HG03175 (cell line): ENCODE results near the gene SGTB.
"Not testable (repeated sequence)": the region's sequence is repeated elsewhere in the genome, so short reads cannot be mapped to it uniquely, and the experiment has no call there.

Experiments
- ATAC-seq: cut with Tn5 transposase; IDR thresholded peaks from one replicate; pipeline ENCODE4 v1.9.1; 2021; ENCODE audit warnings: mild to moderate bottlenecking, moderate library complexity; ENCODE audit not compliant: unreplicated experiment

Gene SGTB

DNA sequence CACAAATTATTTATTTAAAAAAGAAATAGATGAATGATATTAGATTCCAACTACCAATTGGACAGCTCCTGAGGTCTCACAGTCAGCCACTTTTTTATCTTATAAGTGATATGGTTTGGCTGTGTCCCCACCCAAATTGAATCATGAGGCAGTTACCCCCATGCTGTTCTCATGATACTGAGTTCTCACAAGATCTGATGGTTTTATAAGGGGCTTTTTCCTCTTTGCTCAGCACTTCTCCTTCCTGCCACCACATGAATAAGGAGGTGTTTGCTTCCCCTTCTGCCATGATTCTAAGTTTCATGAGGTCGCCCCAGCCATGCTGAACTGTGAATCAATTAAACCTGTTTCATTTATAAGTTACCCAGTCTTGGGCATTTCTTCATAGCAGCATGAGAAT lies 13.0 kb upstream of the SGTB start:
- ATAC-seq: no peak

DNA sequence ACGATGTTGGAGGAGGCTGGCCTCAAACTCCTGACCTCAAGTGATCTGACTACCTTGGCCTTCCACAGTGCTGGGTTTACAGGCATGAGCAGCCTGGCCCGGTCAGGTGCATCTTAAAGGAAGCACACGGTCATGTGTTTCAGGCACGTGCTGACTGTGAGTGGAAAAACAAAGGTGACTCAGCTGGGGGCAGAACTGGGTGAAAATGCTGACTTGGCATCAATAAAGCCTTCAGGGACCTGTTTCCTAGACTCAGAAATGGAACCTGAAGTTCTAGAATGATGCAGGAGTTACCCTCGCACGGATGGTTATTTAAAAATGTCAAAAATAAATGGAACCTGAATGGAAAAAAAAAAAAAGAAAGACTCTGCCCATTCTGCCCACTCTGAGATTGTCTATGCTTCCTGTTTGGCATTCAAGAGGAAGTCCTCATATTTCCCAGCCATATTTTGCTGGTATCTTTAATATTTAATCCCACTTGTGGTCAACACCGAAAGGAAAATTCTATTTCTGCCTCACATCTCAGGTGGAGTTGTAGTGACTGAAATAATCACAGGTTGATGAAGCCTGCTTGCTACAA lies 12.4 kb upstream of the SGTB start:
- not testable (repeated sequence) for ATAC-seq

DNA sequence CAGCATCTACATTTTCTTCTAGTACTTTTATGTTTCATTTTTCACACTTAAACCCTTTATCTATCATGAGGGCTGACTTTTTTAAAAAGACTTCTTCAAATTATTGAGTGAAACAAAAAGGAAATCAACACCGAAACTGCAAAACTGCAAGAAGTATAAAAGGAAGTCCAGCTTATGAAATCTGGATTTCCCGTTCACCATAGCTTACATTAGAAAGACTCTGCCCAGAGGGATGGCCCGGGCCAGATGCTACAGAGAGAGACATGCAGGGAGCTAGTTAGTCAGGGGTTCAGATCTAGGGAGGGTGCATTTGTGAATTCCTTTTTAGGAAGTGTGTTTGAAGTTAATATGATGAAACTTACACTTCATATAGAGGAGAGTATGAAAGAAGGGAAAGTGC lies 10.1 kb upstream of the SGTB start:
- ATAC-seq: not testable (repeated sequence)

DNA sequence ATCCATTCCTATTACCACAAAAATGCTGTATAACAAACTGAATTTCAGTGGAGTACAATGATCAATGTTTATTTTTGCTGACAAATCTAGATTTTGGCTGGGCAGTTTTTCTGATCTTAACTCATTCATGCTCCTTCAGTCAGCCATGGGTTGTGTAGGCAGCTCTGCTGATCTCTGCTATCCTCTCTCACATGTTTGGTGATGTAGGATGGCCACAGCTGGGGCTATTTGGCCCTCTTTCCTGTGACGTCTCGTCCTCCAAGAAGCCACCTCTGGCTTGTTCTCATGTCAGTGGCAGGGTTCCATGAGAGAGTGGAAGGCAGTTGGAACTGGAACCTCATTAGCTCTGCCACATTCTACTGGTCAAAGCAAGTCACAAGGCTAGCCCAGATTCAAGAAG lies 9.0 kb upstream of the SGTB start:
- ATAC-seq: no peak

DNA sequence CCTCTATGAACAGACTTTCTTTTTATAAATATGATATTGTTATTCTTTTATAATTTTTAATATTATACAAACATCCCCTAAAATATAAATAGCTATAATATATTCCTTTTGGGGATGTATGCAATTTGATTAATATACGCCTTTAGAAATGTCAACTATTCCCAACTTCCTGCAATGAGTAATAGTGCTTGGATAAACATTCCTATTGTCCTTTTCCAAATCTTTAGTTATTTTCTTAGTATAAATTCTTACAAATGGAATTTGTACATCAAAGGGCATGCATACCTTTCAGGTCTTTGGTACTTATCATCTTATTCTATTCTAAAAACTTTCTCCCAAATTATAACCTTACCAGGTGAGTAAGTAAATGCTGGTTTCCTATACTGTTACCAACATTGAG lies 6.3 kb upstream of the SGTB start:
- no peak for ATAC-seq

DNA sequence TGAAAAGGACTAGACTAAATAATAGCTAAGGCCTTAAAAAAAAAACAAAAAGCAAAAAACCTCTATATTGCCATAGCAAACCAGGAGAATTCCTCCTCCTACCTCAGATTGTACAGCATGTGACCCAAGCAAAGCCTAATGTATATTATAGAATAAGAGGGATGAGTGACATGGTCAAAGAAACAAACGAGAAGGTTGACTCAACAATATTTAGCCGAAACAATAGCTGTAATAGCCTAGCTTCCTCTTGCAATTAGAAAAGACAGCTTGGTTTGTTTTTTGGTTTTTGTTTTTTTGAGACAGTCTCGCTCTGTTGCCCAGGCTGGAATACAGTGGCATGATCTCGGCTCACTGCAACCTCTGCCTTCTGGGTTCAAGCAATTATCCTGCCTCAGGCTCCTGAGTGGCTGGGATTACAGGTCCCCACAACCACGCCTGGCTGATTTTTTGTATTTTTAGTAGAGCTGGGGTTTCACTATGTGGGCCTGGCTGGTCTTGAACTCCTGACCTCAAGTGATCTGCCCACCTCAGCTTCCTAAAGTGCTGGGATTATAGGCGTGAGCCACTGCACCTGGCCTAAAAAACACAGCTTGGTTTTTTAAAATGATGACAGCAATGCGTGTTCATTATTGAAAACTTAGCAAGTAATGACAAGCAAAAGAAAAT lies 5.7 kb upstream of the SGTB start:
- ATAC-seq: no peak

DNA sequence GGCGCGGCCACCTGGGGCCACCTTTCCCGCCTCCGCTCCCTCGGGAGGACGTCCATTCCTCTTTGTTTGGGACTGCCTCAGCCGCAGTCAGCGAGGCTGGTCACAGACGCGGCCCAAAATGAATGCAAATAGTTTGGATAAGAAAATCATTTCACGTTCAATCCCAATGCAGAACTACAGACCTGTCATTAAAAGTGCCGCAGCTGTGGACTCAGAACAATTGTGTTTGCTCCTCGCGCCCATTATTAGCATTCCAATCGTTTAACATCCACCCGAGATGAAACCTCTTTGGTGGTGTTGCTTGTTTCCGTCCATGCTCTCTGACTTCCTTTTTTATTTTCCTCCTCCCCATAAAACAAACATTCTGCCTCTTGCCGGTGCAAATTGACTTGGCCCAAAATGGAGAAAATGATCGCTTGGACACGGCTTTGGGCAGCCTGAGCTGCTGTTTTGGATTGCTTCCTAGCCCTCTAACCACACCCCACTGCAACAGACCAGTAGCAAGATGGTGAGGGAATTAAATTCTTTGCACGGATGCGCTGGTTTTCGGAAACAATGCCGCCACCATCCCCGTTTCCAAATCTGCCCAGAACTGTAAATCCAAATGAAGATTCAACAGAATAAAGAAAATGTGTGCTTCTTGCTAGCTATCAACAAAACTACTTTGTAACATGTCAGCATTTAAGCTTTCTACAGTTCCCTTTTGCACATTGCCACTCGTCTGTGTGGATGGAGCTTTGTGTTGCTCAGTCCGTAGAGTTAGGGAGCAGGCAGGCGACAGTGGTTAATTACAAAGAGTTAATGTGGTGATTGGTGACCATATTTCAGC lies 880 bp upstream of the SGTB start:
- no peak for ATAC-seq

DNA sequence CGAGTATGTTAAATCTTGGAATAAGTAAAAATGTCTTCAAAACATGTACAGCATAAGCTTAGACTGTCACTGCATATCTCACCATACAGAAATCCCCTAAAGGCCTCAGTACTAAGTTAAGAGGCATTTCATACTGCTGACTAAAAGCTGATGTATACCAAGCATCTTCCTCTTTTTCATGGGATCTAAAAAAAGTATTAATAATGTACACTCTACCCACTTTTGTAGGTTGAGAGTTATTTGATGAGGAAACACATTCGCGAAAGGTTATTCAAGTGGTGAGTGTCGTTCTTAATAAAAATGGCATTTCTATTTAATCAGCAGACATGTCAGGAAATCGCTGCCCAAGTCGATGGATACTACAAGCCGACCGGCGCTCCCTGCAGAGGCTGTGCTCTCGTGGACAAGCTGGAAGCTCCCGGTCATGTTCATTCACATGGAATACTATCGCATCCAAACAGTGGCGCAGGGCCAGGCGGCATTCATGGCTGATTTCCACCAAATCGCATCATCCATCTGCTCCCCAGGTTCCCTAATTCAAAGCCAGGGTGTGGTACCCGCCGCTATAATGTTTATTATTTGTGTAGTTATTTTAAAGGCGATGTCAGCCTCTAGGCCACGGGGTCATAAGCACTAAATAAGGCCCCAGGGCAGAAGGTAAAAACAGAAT lies 724 bp downstream of the SGTB start:
- ATAC-seq: peak; percentile 1

DNA sequence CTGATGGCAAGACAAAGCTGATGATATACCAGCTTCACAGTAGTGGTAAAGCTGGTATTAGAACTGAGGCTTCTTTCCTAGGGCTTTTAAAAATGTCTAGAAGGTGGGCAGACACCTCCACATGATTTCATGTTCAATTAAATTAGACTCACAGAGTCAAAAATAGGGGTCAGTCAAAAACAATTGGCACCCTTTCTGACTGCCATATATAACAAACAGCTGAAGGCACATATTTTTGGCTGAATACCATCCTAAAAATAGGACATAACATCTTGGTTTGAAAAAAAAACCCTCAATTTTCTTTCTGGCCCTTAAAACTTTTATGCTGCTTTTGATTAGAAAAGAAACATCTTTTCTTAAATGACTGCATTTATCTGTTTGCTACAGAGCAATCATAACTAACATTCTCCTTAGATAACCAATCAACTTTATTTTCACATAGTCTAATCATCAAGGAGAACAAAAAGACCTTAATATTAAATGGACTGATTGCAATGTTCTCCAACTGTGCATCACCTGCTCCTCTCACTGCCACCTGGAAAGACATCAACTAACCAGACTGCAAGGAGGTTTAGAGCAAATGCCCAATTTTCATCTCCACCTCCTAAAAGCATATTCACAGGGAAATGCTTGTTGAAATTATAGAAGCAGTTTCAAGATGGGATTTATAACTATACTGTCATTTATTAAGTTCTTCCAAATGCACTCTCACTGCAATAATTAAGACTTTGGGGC lies 3.2 kb downstream of the SGTB start:
- ATAC-seq: no peak

DNA sequence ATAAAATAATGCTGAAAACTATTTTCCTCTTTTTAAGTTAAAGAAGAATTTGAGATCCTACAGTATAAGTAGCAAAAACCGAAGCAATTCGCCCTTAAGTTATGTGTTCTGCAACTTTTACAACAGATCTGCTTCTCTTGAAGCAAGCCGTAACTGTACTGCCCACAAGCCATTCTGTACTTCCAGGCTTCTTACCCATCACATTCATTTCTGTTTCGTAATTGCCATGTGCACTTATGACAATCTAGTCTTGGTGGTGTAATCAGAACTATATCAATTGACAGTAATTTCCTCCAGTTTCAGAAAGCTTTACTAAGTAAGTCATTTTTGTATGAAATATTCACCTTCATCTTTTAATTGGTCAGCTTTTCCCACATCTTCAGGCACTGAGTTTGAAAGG lies 13.8 kb downstream of the SGTB start:
- ATAC-seq: no peak

DNA sequence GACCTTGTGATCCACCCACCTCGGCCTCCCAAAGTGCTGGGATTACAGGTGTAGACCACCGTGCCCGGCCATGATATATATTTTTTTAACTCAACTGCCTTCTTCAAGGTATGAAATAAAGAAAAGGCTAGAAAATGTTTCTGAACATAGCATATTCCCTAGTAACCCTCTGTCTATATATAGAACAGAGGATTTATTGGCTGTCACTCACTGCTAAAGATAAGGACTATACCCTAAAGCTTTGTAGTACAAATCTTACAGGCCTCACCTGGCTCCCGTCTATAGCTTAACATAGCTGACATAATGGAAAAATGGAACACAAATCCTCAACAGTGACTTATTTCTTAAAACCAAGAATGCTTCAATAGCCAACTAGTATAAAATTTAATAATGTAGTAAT lies 14.2 kb downstream of the SGTB start:
- ATAC-seq: no peak

DNA sequence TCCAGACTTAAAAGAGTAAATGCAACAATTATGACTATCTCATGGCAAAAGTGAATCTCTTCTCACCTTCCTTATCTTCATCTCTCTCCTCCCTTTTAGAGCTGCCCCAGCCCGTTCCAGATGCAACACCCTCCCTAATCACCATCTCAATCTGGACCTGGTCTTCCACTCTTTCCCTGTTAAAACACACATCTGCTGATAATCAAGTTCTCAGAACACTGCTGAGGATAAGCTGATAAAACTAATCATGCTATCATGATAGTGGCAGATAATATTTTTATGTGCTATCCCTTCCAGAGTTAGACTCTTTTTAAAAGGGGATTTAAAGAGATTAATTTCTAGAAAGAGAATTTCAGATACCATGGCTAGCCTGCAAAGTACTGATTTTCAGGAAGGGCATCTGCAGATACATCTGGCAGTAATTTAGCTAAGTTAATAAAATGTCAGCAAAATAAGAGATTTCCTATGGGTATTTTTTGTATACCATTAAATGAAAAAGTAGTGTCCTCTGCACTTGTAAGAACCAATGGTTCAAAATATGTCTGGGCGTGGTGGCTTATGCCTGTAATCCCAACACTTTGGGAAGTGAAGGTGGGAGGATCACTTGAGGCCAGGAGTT lies 17.2 kb downstream of the SGTB start:
- ATAC-seq: no peak

DNA sequence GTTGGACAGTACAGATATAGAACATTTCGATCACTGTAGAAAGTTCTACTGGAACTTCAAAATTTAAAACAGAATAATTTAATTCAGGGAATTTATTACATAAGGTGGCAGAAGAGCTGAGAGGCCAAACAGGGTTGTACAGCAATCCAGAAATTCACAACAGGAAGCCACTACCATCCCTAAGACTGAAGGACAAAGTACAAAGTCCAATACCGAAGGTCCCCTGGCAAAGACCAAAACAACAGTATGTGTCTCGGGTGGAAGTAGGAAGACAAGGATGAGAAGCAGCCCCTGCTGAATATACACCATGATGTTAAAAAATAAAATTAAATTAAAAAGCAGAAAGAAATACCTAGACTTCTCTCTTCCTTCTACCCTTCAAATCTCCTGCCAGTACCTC lies 19.9 kb downstream of the SGTB start:
- no peak for ATAC-seq

DNA sequence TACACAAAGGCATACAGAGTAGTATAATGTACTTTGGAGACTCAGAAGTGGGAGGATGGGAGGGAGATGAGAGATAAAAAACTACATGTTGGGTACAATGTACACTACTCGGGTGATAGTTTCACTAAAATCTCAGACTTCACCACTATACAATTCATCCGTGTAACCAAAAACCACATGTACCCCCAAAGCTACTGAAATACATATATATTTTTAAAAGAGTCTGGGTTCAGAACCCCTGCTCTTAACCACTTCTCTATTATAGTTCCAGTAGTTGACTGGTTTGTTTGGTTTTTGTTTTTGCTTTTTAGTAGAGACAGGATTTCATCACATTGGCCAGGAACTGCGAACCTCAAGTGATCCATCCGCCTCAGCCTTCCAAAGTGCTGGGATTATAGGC lies 22.6 kb downstream of the SGTB start:
- ATAC-seq: peak; percentile 72

DNA sequence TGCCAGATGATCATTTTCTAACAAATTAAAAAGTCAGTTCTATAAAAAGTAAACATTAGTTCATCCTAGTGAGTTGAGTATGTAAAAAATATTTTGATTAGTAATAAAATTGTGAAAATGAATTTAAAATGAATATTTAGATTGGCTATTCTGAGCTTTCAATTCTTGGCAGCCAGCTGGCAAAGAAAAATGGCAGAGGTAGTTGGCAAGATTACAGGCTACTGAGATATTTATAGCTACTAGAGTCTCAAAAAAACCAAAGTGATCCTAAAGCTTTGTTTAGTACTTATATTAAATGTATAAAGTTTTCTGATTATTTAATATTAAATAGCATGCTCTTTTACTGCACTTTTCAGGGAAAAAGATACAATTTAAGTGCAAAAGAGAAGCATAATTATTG lies 25.0 kb downstream of the SGTB start:
- ATAC-seq: no peak

DNA sequence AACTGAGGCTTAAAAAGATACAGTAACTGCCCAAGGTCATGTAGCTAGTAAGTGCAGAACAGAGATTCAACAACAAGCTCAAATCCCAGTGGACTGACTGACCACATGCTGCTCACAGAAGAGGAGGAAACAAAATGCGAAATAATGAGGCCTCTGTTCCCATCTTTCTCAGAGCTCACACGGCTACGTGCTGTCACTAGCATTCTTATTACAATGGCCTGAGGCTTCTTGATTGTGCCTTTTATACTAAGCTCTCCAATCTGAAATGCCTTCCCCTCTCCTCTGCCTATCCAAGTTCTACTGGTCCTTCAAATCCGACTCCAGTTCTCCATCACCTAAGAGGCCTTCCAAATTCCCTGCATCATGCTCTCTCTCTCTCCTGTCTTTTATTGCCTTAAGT lies 26.0 kb downstream of the SGTB start:
- no peak for ATAC-seq

DNA sequence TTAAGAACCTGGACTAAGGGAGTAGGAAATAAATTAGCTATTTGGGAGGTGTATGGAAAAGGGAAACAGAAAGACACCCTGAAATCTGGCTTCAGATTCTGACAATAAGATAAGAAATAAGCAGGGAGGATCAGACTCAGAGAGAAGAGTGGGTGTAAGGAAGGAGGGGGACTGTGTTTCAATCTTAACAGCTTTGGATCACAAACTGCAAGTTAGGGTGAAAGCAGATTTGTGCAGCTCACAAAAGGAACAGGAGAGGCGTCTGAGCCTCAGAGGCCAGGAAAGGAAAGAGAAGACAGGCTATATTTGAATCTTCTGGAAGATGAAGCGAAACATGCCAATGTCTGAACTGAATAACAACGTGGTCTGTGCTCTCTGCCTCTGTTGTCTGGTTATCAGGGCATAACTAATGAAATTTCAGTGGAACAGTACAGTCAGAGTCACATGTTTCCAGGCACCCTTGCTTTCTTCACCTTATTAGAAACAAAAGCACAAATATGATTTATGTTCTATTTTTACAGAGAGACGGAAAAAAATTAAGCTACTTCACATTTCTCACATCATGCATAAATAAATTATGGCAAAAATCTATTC lies 26.6 kb downstream of the SGTB start:
- ATAC-seq: no peak

DNA sequence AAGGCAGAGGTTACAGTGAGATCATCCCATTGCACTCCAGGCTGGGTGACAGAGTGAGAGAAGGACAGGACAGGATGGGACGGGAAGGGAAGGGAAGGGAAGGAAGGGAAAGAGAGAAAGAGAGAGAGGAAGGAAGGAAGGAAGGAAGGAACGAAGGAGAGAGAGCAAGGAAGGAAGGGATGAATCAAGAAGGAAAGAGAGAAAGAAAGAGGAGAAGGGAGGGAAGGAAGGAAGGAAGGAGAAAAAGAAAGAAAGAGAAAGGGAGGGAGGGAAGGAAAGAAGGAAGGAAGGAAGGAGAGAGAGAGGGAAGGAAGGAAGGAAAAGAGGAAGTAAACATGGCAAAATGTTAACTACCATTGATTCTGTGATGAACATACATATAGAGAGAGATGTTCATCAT lies 28.8 kb downstream of the SGTB start:
- ATAC-seq: no peak

DNA sequence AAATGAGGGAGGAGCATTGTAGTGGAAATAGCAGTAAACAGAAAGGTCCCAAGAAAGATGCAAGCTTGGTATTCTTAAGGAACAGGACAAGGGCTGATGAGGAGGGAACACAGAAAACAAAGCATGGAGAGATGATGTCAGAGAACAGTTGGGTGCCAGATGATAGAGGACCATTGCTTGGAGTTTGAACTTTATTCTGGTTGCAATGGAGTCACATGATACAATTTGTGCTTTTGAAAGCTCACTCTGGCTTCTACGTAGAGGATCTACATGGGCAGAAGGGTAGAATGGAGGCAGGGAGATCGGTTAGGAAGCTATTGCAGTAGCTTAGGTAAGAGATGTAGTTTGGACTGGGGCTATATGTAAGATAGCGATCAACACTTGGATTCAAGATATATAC lies 39.8 kb downstream of the SGTB start:
- ATAC-seq: no peak

DNA sequence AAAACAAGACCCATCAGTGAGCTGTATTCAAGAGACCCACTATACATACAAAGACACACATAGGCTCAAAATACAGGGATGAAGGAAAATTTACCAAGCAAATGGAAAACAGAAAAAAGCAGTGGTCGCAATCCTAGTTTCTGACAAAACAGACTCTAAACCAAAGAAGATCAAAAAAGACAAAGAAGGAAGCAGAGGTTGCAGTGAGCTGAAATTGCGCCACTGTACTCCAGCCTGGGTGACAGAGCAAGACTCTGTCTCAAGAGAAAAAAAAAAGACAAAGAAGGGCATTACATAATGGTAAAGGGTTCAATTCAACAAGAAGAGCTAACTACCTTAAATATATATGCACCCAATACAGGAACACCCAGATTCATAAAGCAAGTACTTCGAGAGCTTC lies 45.9 kb downstream of the SGTB start:
- not testable (repeated sequence) for ATAC-seq
